Adrenal gland (tissue), 5 donors: ENCODE results near the gene ACVR1C.

Source experiments
- POLR2A ChIP-seq, 2 donors: fragments of 450-650 bp; IDR thresholded peaks; one replicate each; pipeline ENCODE4 v1.6.1; 2017; ENCODE audit warnings: antibody characterized with exemption in 2 of 2, mild to moderate bottlenecking in 2 of 2, moderate library complexity in 1 of 2
- TF ChIP-seq, protein P1 (sequence below), 6 experiments: fragments of 450-650 bp in 4 of 6; fragments of 200-600 bp in 2 of 6; sonication (generic) in 1 of 6; IDR thresholded peaks; 1 replicate in 5 of 6; 2 replicates in 1 of 6; pipeline versions ENCODE4 v1.5.1 to v1.8.0; 2016 to 2021; ENCODE audit warnings: antibody characterized with exemption in 6 of 6, mild to moderate bottlenecking in 2 of 6, moderate library complexity in 1 of 6
- donor health status: DM: no; HTN: no; CAD: no.

- TF ChIP-seq, protein P1, sequence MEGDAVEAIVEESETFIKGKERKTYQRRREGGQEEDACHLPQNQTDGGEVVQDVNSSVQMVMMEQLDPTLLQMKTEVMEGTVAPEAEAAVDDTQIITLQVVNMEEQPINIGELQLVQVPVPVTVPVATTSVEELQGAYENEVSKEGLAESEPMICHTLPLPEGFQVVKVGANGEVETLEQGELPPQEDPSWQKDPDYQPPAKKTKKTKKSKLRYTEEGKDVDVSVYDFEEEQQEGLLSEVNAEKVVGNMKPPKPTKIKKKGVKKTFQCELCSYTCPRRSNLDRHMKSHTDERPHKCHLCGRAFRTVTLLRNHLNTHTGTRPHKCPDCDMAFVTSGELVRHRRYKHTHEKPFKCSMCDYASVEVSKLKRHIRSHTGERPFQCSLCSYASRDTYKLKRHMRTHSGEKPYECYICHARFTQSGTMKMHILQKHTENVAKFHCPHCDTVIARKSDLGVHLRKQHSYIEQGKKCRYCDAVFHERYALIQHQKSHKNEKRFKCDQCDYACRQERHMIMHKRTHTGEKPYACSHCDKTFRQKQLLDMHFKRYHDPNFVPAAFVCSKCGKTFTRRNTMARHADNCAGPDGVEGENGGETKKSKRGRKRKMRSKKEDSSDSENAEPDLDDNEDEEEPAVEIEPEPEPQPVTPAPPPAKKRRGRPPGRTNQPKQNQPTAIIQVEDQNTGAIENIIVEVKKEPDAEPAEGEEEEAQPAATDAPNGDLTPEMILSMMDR (IDR thresholded peaks at IDR 0.05): no peak
- TF ChIP-seq POLR2A (IDR thresholded peaks at IDR 0.05): no peak
Observed at GRCh38 chr2:157488877-157489276, 139.8 kb downstream of the ACVR1C start.
